Smooth muscle cell (in vitro differentiated cells): ENCODE results near the gene CMTM3. TPM values are rescaled to one million over a fixed set of nuclear protein-coding genes. Genes with fewer than 3 reads are reported as not detected.

Experiments
- DNase-seq: peaks from one replicate; lab custom pipeline; 2025; ENCODE audit not compliant: unreplicated experiment; lab: John Stamatoyannopoulos, UW
- H2AFZ ChIP-seq: fragments of 200-600 bp; sonication (generic); 2 replicates; pipeline ENCODE4 v1.6.0; 2016; ENCODE audit warnings: antibody characterized with exemption, low read depth, mild to moderate bottlenecking
- H3F3A ChIP-seq: fragments of 200-600 bp; sonication (generic); 2 replicates; pipeline ENCODE4 v1.6.0; 2017; ENCODE audit warnings: antibody characterized with exemption, low read depth
- H3K27ac ChIP-seq: fragments of 200-600 bp; sonication (generic); 2 replicates; pipeline ENCODE4 v1.5.1; 2016; ENCODE audit warnings: low read depth, mild to moderate bottlenecking
- H3K27me3 ChIP-seq: fragments of 200-600 bp; sonication (generic); 2 replicates; pipeline ENCODE4 v1.6.1; 2016; ENCODE audit warnings: low read depth, mild to moderate bottlenecking
- H3K36me3 ChIP-seq: fragments of 200-600 bp; sonication (generic); 2 replicates; pipeline ENCODE4 v1.5.1; 2016; ENCODE audit warnings: low read depth
- H3K4me1 ChIP-seq: fragments of 200-600 bp; sonication (generic); 2 replicates; pipeline ENCODE4 v1.5.1; 2016; ENCODE audit warnings: low read depth
- H3K4me2 ChIP-seq: fragments of 200-600 bp; sonication (generic); 2 replicates; pipeline ENCODE4 v1.6.0; 2016; ENCODE audit warnings: mild to moderate bottlenecking
- H3K4me3 ChIP-seq: fragments of 200-600 bp; sonication (generic); 2 replicates; pipeline ENCODE4 v1.5.1; 2016; ENCODE audit warnings: mild to moderate bottlenecking
- H3K79me2 ChIP-seq: fragments of 200-600 bp; sonication (generic); 2 replicates; pipeline ENCODE4 v1.6.0; 2016; ENCODE audit warnings: low read depth, mild to moderate bottlenecking
- H3K9ac ChIP-seq: fragments of 200-600 bp; sonication (generic); 2 replicates; pipeline ENCODE4 v1.6.0; 2016; ENCODE audit warnings: low read depth
- H3K9me3 ChIP-seq: fragments of 200-600 bp; sonication (generic); replicated peaks from 2 replicates; pipeline ENCODE4 v1.5.1; 2016; ENCODE audit warnings: low read depth
- H4K20me1 ChIP-seq: fragments of 200-600 bp; sonication (generic); 2 replicates; pipeline ENCODE4 v1.6.0; 2016; ENCODE audit warnings: low read depth
- CTCF ChIP-seq: fragments of 200-600 bp; sonication (generic); IDR thresholded peaks from 2 replicates; pipeline ENCODE4 v1.5.1; 2017; ENCODE audit warnings: borderline replicate concordance, mild to moderate bottlenecking, antibody characterized with exemption; ENCODE audit not compliant: insufficient read depth, poor library complexity, severe bottlenecking
- WGBS: methylation state at CpG from one replicate; pipeline ENCODE4 v1.1.7; 2016; ENCODE audit warnings: low lambda C conversion rate; 5-methylcytosine and 5-hydroxymethylcytosine counted together
- polyA plus RNA-seq: library from polyadenylated mRNA; unstranded; fragments of >200 nt; fragmentation: Nextera tagmentation; extraction: Ambion mirVana; gene quantifications from 2 replicates; pipeline ENCODE4 v1.2.1, GENCODE V29; 2016
- total RNA-seq: library from RNA; depleted of rRNA; stranded (reverse); fragments of >200 nt; gene quantifications from 2 replicates; pipeline ENCODE4 v1.2.3, GENCODE V29; 2014

CMTM3 gene
- total and polyA plus RNA-seq, 2 experiments from 2014 or later: 21.8 to 57.8 TPM

DNA sequence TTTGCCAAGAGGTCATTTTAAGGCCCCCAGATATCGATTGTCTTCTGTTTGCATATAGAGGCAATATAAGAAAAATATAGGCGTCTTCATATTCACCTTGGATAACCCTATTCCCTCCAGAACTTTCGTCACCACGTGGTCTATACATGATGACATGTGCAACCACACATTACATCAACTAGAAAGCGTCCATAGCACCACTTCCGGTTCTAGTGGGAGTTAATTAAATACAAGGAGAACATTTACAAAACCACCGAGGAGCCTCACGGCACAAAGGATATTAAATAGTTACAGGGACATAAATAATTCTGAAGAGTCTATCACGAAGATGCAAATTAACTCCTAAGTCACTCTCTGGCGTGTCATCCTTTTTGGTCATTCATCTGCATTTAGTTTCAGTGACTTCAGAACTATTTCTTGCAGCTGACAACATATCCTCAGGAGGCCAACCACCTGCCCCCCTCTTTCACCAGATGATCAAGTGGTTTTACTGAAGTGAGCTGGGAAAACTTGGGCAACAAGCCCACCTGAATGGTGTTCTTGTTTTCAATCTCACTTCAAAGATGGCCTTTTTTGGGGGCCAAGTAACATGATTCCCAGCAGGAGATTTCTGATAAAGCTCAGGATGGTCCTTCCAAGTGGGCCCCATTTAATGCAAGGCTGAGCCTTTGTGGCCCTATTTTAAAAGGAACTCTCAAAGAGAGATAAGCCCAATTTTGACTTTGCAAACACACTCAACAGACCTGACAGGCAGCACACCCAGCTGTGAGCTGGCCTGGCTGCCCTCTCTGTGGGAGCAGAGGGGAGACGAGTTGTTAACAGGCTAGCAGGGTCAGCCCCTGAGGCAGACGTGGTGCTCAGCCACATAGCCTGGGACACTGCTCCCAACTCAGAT lies 15.3 kb downstream of the CMTM3 start:
- H3K9me3 ChIP-seq: no peaks in the 10 kb centered on the region
- TF ChIP-seq CTCF: no peak
- H3K9ac ChIP-seq: peak overlapping the region; percentile 22
- WGBS: 68% methylated on average over 12 of the region's 12 CpGs
- H3K4me2 ChIP-seq: peak overlapping the region; percentile 71
- no peaks in the 10 kb centered on the region for H3F3A ChIP-seq
- no peak overlapping the region for H2AFZ ChIP-seq
- peak overlapping the region; percentile 84 for H3K27ac ChIP-seq
- no peaks in the 10 kb centered on the region for H3K79me2 ChIP-seq
- no peak for DNase-seq
- peaks cover 5% of the 10 kb centered on the region for H4K20me1 ChIP-seq
- no peaks in the 10 kb centered on the region for H3K36me3 ChIP-seq
- H3K4me3 ChIP-seq: no peak overlapping the region
- H3K4me1 ChIP-seq: peaks cover 25% of the 10 kb centered on the region
- no peaks in the 10 kb centered on the region for H3K27me3 ChIP-seq

- no peak for DNase-seq
- Histone ChIP-seq H2AFZ (no peak overlapping the region), H3K9me3 (no peaks in the 10 kb centered on the region), H3K4me2 (no peak overlapping the region), H3K27me3 (no peaks in the 10 kb centered on the region), H3K79me2 (no peaks in the 10 kb centered on the region), H3K36me3 (no peaks in the 10 kb centered on the region), H3F3A (no peaks in the 10 kb centered on the region), H3K4me1 (peaks cover 25% of the 10 kb centered on the region), H3K9ac (no peak overlapping the region), H3K4me3 (no peak overlapping the region), H4K20me1 (peaks cover 5% of the 10 kb centered on the region), H3K27ac (no peak overlapping the region)
- TF ChIP-seq CTCF: no peak
- 65% methylated on average over 8 of the region's 8 CpGs for WGBS
Measured at GRCh38 chr16:66620429-66620795, 15.9 kb downstream of the CMTM3 start.

- Histone ChIP-seq H3K9me3 (no peaks in the 10 kb centered on the region), H3K27ac (no peak overlapping the region), H3K4me2 (no peak overlapping the region), H3F3A (no peaks in the 10 kb centered on the region), H3K4me3 (no peak overlapping the region), H3K79me2 (no peaks in the 10 kb centered on the region), H2AFZ (no peak overlapping the region), H3K36me3 (no peaks in the 10 kb centered on the region), H3K9ac (no peak overlapping the region), H4K20me1 (peaks cover 5% of the 10 kb centered on the region), H3K4me1 (peaks cover 20% of the 10 kb centered on the region), H3K27me3 (no peaks in the 10 kb centered on the region)
- TF ChIP-seq CTCF: no peak
- WGBS: 97% methylated on average over 14 of the region's 14 CpGs
- no peak for DNase-seq
Measured at GRCh38 chr16:66621973-66622372, 17.5 kb downstream of the CMTM3 start.

DNA sequence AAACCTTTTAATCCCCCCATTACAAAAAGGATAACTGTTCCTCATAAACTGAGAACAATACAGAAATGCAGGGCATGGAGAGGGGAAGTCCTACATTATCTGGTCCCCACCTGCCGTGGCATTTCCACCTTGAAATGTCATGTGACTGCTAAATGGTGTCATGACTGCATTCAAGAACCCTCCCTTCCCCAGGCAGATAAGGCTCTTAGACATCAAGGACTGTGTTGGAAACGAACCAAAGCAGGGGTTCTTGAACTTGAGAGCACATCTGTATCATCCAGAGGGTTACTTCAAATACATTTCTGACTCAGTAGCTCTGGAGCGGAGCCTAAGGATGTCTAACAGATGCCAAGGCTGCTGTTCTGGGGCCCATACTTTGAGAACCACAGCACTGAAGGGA lies 18.4 kb downstream of the CMTM3 start:
- H3K4me3 ChIP-seq: no peak overlapping the region
- H3K9ac ChIP-seq: no peak overlapping the region
- peaks cover 5% of the 10 kb centered on the region for H4K20me1 ChIP-seq
- H3K27ac ChIP-seq: no peak overlapping the region
- WGBS: 92% methylated on average over 3 of the region's 3 CpGs
- H3K36me3 ChIP-seq: no peaks in the 10 kb centered on the region
- H3F3A ChIP-seq: no peaks in the 10 kb centered on the region
- no peak for DNase-seq
- no peak for TF ChIP-seq CTCF
- no peak overlapping the region for H3K4me2 ChIP-seq
- no peaks in the 10 kb centered on the region for H3K27me3 ChIP-seq
- H3K4me1 ChIP-seq: peaks cover 20% of the 10 kb centered on the region
- H3K79me2 ChIP-seq: no peaks in the 10 kb centered on the region
- no peak overlapping the region for H2AFZ ChIP-seq
- no peaks in the 10 kb centered on the region for H3K9me3 ChIP-seq
